Aorta (tissue), 5 donors: Measurements from ENCODE around the gene PEX11A. TPM values are rescaled to one million over a fixed set of nuclear protein-coding genes. Genes with fewer than 3 reads are reported as not detected.

ENCODE experiments used
- ATAC-seq: fragments of 200-7000 bp; cut with Tn5 transposase; one replicate; pipeline ENCODE4 v1.9.1; 2022; ENCODE audit warnings: moderate library complexity; ENCODE audit not compliant: low FRiP score
- DNase-seq, 2 donors: peaks; one replicate each; pipeline ENCODE4 v3.0.0-alpha.2; 2020
- H3K27ac ChIP-seq, 2 donors: one replicate each; pipeline ENCODE4 v1.5.1; 2013; ENCODE audit warnings: low read length in 2 of 2, mild to moderate bottlenecking in 2 of 2, moderate library complexity in 2 of 2, control low read depth in 1 of 2, inconsistent platforms in 1 of 2, low read depth in 1 of 2
- H3K27me3 ChIP-seq, 2 donors: one replicate each; pipeline ENCODE4 v1.6.1; 2013; ENCODE audit warnings: control low read depth in 1 of 2, low read length in 1 of 2, mild to moderate bottlenecking in 1 of 2, moderate library complexity in 1 of 2; ENCODE audit not compliant: insufficient read depth in 2 of 2, control insufficient read depth in 1 of 2
- H3K36me3 ChIP-seq, 2 donors: one replicate each; pipeline ENCODE4 v1.6.1; 2013; ENCODE audit warnings: control low read depth in 1 of 2, low read length in 1 of 2, mild to moderate bottlenecking in 1 of 2; ENCODE audit not compliant: insufficient read depth in 2 of 2, control insufficient read depth in 1 of 2
- H3K4me1 ChIP-seq, 2 donors: one replicate each; pipeline ENCODE4 v1.6.1; 2013; ENCODE audit warnings: low read length in 2 of 2, control low read depth in 1 of 2, mild to moderate bottlenecking in 1 of 2, moderate library complexity in 1 of 2; ENCODE audit not compliant: insufficient read depth in 2 of 2, control insufficient read depth in 1 of 2
- H3K4me3 ChIP-seq, 2 donors: one replicate each; pipeline ENCODE4 v1.5.1; 2013; ENCODE audit warnings: low read length in 2 of 2, control low read depth in 1 of 2, mild to moderate bottlenecking in 1 of 2
- H3K9me3 ChIP-seq: one replicate; pipeline ENCODE4 v1.6.1; 2013; ENCODE audit warnings: mild to moderate bottlenecking, low read length; ENCODE audit not compliant: control insufficient read depth
- WGBS, 2 donors: extraction: QIAGEN DNeasy Blood & Tissue Kit; methylation state at CpG; one replicate each; pipeline ENCODE4 v1.1.7; 2013; 5-methylcytosine and 5-hydroxymethylcytosine counted together
- intact Hi-C, 2 donors: fragments of 100-400 bp; cut with DNase I; formaldehyde crosslinking; loops; one replicate each; pipeline versions ENCODE4 v1.14.2 to v1.15.0; 2022
- polyA plus RNA-seq, 2 donors: library from polyadenylated mRNA; stranded (reverse); fragments of 200-250 nt; gene quantifications; one replicate each; pipeline ENCODE4 v1.2.3, GENCODE V29; 2013
- total RNA-seq, 2 donors: library from RNA; stranded (reverse); fragmentation: NEBNext Ultra II Directional; extraction: Animal tissue kit (Norgen Biotek cat#: 25700); gene quantifications; one replicate each; pipeline ENCODE4 v1.2.1, GENCODE V29; 2021
- donor health status: healthy with polysubstance abuse.
- donor health status: Bipolar disorder and iron deficiency.
- donor health status: DM: no; HTN: no; CAD: no.
- donor health status: DM: no; HTN: no; CAD: no.
- donor health status: DM: yes; HTN: yes; CAD: no.

PEX11A gene
- total and polyA plus RNA-seq, 4 donors, result 7.7 to 13.3 (median 9.7) TPM

GRCh38 chr15:89648106-89649012 is 42.2 kb downstream of the PEX11A start:
- no peaks in the 10 kb centered on the region for H3K27me3 ChIP-seq
- H3K4me3 ChIP-seq, result no peak overlapping the region
- H3K4me1 ChIP-seq, result no peaks in the 10 kb centered on the region
- H3K9me3 ChIP-seq, result no peaks in the 10 kb centered on the region
- intact Hi-C loops, result loop anchor here (5.0 to 10.0 kb wide), 4 partner anchors 34 to 226 kb away; partner anchors contain the start of genes MESP1 (in 2 of the 2), PEX11A (in 1 of the 2) and WDR93 (in 1 of the 2)
- H3K27ac ChIP-seq, result no peak overlapping the region
- ATAC-seq (no peak), DNase-seq (peak in 1 of 2 donors; percentile 62)
- H3K36me3 ChIP-seq, result no peaks in the 10 kb centered on the region
- 82 to 85% methylated on average over 86 to 102 of the region's 102 CpGs for WGBS, 2 donors

- WGBS, 2 donors, result 47 to 49% methylated on average over 25 of the region's 25 CpGs
- H3K4me1 ChIP-seq, result no peaks in the 10 kb centered on the region
- peak; percentile 81 to 94 for DNase-seq
- intact Hi-C loops, result loop anchor here (5.0 to 10.0 kb wide), 4 partner anchors 35 to 227 kb away; partner anchors contain the start of genes MESP1 (in 2 of the 2), PEX11A (in 1 of the 2) and WDR93 (in 1 of the 2)
- ATAC-seq, result peak; percentile 86
- no peaks in the 10 kb centered on the region for H3K36me3 ChIP-seq
- no peak overlapping the region for H3K27ac ChIP-seq
- H3K4me3 ChIP-seq, result no peak overlapping the region
- no peaks in the 10 kb centered on the region for H3K9me3 ChIP-seq
- no peaks in the 10 kb centered on the region for H3K27me3 ChIP-seq
These were observed 43.2 kb downstream of the PEX11A start for GRCh38 chr15:89647191-89647851.

DNA sequence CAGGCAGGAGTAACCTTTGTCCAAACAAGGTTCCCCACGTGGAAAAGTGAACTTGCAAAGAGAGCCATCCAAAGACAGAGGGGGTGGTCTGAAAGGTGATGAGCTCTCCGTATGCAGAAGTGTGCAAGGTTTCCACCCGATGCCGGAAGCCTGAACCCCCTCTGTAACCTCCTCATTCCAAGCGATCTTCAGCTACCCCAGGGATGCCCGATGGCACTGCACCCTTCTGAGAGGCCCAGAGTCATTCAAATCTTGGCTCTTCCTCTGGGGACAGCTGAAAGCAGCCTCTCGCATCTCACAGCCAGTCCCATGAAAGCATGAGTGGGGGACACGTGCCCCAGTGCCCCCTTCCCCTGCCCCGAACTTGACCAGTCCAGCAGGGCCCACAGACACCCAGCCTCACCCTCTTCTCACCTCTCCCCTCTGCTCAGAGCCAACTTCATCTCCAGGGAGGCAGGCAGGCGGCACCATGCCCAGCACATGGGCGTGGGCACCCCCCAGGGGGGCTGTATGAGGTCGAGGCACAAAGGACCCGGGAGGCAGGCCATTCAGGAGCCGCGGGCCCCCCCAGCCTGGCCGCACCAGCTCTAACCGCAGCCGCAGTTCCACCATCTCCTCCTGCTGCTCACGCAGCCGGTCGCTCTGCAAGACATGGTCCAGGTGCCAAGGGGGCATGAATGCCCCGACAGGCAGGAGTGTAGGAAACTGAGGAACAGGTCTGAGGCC is 44.0 kb downstream of the PEX11A start:
- Histone ChIP-seq H3K4me3 (no peak overlapping the region), H3K36me3 (no peaks in the 10 kb centered on the region), H3K4me1 (no peaks in the 10 kb centered on the region), H3K9me3 (no peaks in the 10 kb centered on the region), H3K27ac (no peak overlapping the region), H3K27me3 (no peaks in the 10 kb centered on the region)
- no peak for ATAC-seq
- intact Hi-C loops, result loop anchor here (5.0 to 10.0 kb wide), 4 partner anchors 36 to 228 kb away; partner anchors contain the start of genes MESP1 (in 2 of the 2), PEX11A (in 1 of the 2) and WDR93 (in 1 of the 2)
- WGBS, 2 donors, result 81 to 83% methylated on average over 21 to 22 of the region's 22 CpGs
- DNase-seq, result no peak

GRCh38 chr15:89645680-89646079 is 44.9 kb downstream of the PEX11A start:
- peaks cover 0 to 2% of the 10 kb centered on the region in 2 donors for H3K36me3 ChIP-seq
- intact Hi-C loops, result loop anchor here (5.0 to 10.0 kb wide), 4 partner anchors 37 to 229 kb away; partner anchors contain the start of genes MESP1 (in 2 of the 2), PEX11A (in 1 of the 2) and WDR93 (in 1 of the 2)
- WGBS, 2 donors, result 94 to 96% methylated on average over 8 of the region's 8 CpGs
- no peaks in the 10 kb centered on the region for H3K4me1 ChIP-seq
- H3K27me3 ChIP-seq, result no peaks in the 10 kb centered on the region
- DNase-seq, result no peak
- H3K27ac ChIP-seq, result no peak overlapping the region
- H3K9me3 ChIP-seq, result no peaks in the 10 kb centered on the region
- no peak for ATAC-seq
- no peak overlapping the region for H3K4me3 ChIP-seq

GRCh38 chr15:89642106-89642505 is 48.4 kb downstream of the PEX11A start:
- intact Hi-C loops, result loop anchor here in 1 of 2 donors (10.0 kb wide), 1 partner anchor 233 kb away; no protein-coding TSS in a partner anchor
- DNase-seq (no peak), ATAC-seq (no peak)
- Histone ChIP-seq H3K27me3 (no peaks in the 10 kb centered on the region), H3K4me3 (no peak overlapping the region), H3K36me3 (peaks cover 0 to 2% of the 10 kb centered on the region in 2 donors), H3K9me3 (no peaks in the 10 kb centered on the region), H3K27ac (no peak overlapping the region), H3K4me1 (no peaks in the 10 kb centered on the region)
- WGBS, 2 donors, result 94 to 96% methylated on average over 16 of the region's 16 CpGs

GRCh38 chr15:89641053-89641452 is 49.5 kb downstream of the PEX11A start:
- Histone ChIP-seq H3K4me3 (no peak overlapping the region), H3K27ac (peak overlapping the region in 1 of 2 donors; percentile 26), H3K9me3 (no peaks in the 10 kb centered on the region), H3K36me3 (peaks cover 0 to 2% of the 10 kb centered on the region in 2 donors), H3K4me1 (no peaks in the 10 kb centered on the region), H3K27me3 (no peaks in the 10 kb centered on the region)
- no peak for ATAC-seq
- 83 to 85% methylated on average over 5 of the region's 5 CpGs for WGBS, 2 donors
- no peak for DNase-seq
- intact Hi-C loops, result loop anchor here in 1 of 2 donors (10.0 kb wide), 1 partner anchor 234 kb away; no protein-coding TSS in a partner anchor

DNA sequence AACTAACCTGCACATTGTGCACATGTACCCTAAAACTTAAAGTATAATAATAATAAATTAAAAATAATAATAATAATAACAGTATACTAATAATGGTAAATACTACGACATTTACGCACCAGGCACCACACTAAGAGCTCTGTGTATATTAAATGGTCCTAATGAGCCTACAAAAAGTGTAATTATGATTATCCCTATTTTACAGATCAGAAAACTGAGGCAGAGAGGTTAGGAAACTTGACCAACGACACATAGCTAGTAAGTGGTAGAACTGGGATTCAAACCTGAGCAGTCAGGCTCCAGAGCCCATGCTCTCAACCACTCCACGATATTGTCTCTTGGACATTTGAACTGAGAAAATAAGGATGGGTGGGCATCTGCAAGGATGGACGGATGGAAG is 50.3 kb downstream of the PEX11A start:
- no peak for ATAC-seq

GRCh38 chr15:89633585-89633984 is 57.0 kb downstream of the PEX11A start:
- DNase-seq, result no peak
- Histone ChIP-seq H3K27ac (no peak overlapping the region), H3K9me3 (no peaks in the 10 kb centered on the region), H3K36me3 (peaks cover 3 to 16% of the 10 kb centered on the region in 2 donors), H3K4me1 (no peaks in the 10 kb centered on the region), H3K4me3 (no peak overlapping the region), H3K27me3 (no peaks in the 10 kb centered on the region)
- 93 to 94% methylated on average over 23 of the region's 23 CpGs for whole genome bisulfite sequencing, 2 donors
- no peak for ATAC-seq
- intact Hi-C loops, result no loop called here

More for the DNA sequence above, 50.3 kb downstream of the PEX11A start:
- Histone ChIP-seq H3K9me3 (no peaks in the 10 kb centered on the region), H3K27me3 (no peaks in the 10 kb centered on the region), H3K27ac (no peak overlapping the region), H3K4me1 (no peaks in the 10 kb centered on the region), H3K36me3 (peaks cover 0 to 2% of the 10 kb centered on the region in 2 donors), H3K4me3 (no peak overlapping the region)
- WGBS, 2 donors, result 96 to 97% methylated on average over 5 of the region's 5 CpGs
- no peak for DNase-seq
- intact Hi-C loops, result loop anchor here in 1 of 2 donors (10.0 kb wide), 1 partner anchor 235 kb away; no protein-coding TSS in a partner anchor
